Measurements from ENCODE around the gene GOLGA6C.
A peak's percentile ranks its signal among the peaks of the same experiment; 100 is the strongest.
"Not testable (repeated sequence)": the region's sequence is repeated elsewhere in the genome, so short reads cannot be mapped to it uniquely, and the experiment has no call there.

GOLGA6C gene

DNA sequence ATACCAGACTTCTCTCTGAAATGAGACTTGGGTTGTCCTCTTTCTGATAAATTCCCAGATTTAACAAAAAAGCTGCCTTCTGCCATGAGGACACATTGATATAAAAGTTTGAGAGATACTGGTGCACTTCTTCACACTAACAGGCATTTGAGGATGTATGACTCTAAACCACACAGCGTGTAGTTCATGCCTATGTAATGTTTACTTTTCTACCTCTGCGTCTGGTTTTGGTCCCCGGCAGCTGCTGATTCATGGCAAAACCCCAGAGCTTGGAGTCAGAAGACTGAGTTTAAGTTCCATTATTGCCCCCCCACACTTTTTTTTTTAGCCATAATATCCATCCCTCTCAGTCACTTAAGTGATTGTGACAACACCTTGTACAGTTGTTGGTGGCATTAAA is 26.0 kb downstream of the GOLGA6C start:
- POLR2A ChIA-PET (ENCODE audit: low non-redundant PET); H3K27ac ChIP-seq; CTCF ChIA-PET; DNase-seq (ENCODE audit: low spot score): not testable (repeated sequence)

DNA sequence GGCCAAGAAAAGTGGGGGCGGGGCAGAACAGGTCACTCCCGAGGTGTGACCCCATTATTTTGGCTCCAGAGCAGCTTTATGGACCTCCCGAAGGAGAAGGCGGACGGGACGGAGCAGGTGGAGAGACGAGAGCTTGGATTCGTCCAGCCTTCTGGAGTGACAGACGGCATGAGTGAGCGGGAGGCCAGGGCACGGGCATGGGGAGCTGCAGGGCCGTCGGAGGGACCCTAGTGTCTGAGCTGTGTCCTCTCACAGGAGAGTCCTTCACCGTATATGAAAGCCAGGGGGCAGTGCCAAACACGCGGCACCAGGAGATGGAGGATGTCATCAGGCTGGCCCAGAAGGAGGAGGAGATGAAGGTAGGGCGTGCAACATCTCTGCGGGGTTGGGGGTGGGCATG is 35.5 kb downstream of the GOLGA6C start:
- DNase-seq (ENCODE audit: low spot score); CTCF ChIA-PET; POLR2A ChIA-PET (ENCODE audit: low non-redundant PET); H3K27ac ChIP-seq: not testable (repeated sequence)

DNA sequence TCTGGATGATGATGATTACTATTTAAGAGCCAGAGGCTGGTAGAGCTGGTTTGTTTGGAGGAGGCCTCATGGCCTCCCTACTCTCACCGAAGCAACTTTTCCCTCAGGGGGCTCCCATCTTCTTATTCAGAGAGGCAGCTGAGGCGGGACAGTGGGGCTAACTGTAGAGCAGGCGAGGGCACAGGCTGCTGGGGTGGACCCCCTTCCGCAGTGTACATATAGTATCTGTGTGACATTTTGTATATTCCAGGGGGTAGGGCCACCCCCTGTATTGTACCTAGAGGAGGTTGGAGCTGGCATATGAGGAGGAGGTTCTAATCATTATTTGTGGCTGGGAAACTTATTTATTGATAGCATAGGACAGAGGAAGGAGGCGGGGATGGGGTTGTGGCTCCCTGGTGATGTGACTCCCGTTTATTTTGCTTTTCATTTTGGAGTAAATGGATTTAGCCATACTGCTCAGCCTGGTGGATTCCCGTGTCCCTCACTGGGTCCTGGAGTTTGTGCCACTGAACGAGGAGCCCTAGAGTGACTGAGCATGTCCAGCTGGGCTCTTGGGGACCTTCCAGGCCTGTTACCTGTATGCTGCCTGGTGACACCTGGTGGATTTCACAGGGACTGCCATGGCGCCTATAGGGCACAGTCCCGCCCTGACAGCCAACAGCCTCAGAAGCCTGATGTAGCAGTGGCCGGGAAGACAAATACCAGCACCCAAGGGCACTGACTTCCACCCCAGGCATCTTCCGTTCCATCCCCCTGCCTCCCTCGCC is 40.6 kb downstream of the GOLGA6C start:
- DNase-seq (ENCODE audit: low spot score); POLR2A ChIA-PET (ENCODE audit: low non-redundant PET); H3K27ac ChIP-seq: not testable (repeated sequence)
- CTCF ChIA-PET: interaction anchor here (0.7 kb wide), 2 partner anchors 349 to 487 kb away, joined by 3 read pairs; no protein-coding TSS in a partner anchor

DNA sequence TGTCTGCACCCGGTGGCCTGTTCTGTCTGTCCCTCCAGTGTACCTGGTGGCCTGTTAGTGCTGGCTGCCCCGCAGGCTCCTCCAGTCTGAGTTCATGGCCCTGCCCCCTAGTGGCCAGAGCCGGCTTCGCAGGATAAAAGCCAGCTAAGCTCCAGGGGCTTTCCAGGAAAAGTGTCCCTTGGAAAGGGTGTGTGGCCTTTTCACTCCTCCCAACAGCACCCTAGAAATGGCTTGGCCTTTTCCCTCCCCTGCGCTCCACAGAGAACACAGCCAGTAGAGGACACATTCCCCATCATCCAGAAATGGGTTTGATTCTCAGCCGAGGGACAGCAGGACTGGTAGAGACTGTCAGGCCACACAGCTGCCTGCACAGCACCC is 41.2 kb downstream of the GOLGA6C start:
- CTCF ChIA-PET: interaction anchor here (0.7 kb wide), 1 partner anchor 926 kb away, joined by 3 read pairs; no protein-coding TSS in a partner anchor
- TF ChIP-seq, protein P1, sequence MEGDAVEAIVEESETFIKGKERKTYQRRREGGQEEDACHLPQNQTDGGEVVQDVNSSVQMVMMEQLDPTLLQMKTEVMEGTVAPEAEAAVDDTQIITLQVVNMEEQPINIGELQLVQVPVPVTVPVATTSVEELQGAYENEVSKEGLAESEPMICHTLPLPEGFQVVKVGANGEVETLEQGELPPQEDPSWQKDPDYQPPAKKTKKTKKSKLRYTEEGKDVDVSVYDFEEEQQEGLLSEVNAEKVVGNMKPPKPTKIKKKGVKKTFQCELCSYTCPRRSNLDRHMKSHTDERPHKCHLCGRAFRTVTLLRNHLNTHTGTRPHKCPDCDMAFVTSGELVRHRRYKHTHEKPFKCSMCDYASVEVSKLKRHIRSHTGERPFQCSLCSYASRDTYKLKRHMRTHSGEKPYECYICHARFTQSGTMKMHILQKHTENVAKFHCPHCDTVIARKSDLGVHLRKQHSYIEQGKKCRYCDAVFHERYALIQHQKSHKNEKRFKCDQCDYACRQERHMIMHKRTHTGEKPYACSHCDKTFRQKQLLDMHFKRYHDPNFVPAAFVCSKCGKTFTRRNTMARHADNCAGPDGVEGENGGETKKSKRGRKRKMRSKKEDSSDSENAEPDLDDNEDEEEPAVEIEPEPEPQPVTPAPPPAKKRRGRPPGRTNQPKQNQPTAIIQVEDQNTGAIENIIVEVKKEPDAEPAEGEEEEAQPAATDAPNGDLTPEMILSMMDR (conservative IDR thresholded peaks at IDR 0.05; ENCODE audit: low read depth): peak; percentile 74
- DNase-seq (ENCODE audit: low spot score); POLR2A ChIA-PET (ENCODE audit: low non-redundant PET); H3K27ac ChIP-seq: not testable (repeated sequence)

DNA sequence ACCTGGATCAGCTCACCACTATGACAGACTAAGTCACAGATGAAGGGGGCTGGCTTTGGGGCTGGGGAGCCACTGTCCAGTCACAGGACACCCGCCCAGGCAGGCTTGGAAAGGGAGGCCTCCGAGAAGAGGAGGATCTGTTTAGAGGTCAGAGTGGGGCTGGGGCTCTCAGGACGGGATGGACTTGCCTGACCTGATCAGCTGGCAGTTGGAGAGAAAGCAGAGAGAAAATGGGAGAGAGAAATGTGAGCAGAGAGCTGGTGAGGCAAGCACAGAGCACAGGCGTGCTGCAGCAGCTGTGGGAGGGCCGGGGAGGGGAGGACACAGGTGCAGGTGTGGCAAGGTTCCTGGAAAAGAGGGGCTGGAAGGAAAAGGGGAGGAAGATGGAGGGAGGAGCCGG is 41.9 kb downstream of the GOLGA6C start:
- POLR2A ChIA-PET (ENCODE audit: low non-redundant PET); DNase-seq (ENCODE audit: low spot score); H3K27ac ChIP-seq: not testable (repeated sequence)
- CTCF ChIA-PET: interaction anchor here (0.6 to 0.8 kb wide), 4 partner anchors 10 to 926 kb away, joined by 3 read pairs; no protein-coding TSS in a partner anchor

DNA sequence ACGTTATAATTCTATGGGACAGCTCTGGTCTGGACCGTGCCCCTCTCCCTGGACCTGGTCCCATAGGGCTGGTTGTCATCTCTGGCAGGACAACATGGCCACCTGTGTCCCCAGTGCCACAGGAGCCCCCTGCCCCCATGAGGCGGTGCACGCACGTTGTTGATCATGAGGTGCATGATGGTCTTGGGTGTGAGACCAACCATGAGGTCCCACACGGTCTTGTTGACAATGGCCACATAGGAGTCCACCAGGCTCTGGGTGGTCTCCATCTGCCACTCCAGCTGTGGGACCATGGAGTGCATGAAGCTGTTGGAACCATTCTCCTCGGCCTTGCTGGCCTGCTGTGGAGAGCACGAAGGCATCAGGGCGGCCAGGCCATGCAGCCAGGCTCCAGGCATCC is 44.2 kb downstream of the GOLGA6C start:
- CTCF ChIA-PET: no interaction called here
- DNase-seq (ENCODE audit: low spot score): no peak
- no peak overlapping the region for H3K27ac ChIP-seq
- POLR2A ChIA-PET (ENCODE audit: low non-redundant PET): no interaction called here
- TF ChIP-seq, protein P1 (conservative IDR thresholded peaks at IDR 0.05; ENCODE audit: low read depth): no peak

DNA sequence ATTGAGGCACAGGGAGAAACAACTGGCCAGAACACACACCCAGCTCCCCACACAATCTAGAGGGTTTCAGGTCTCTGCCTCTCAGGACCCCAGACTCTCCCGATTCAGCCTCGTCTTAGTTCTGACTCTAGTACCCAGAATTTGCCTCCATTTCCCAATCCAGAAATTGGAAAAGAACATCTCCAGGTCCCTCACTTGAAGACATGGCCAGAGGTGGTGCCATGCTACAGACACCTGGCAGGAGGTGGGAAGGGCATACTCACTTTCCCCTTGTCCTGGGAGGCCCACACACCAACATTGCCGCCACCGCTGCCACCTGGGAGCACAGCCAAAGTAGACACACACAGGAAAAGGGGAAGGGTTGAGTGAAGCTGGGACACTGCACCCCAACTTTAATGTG is 44.6 kb downstream of the GOLGA6C start:
- POLR2A ChIA-PET (ENCODE audit: low non-redundant PET); H3K27ac ChIP-seq; CTCF ChIA-PET; DNase-seq (ENCODE audit: low spot score): not testable (repeated sequence)

DNA sequence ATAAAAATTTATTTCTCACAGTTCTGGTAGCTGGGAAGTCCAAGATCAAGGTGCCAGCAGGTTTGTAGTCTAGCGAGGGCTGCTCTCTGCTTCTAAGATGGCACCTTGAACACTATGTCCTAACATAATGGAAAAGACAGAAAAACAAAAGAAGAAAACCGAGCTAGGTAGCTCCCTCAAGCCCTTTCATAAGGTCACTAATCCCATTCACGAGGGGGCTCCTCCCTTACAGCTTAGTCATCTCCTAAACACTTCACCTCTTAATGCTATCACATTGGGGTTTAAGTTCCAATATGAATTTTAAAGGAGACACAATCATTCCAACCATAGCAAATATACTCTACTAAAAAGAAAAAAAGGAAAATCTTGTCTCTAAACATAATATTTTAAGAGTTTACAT is 48.1 kb downstream of the GOLGA6C start:
- H3K27ac ChIP-seq: no peak overlapping the region
- CTCF ChIA-PET: interaction anchor here (0.7 kb wide), 1 partner anchor 277 kb away, joined by 3 read pairs; no protein-coding TSS in a partner anchor
- TF ChIP-seq, protein P1 (conservative IDR thresholded peaks at IDR 0.05; ENCODE audit: low read depth): no peak
- POLR2A ChIA-PET (ENCODE audit: low non-redundant PET): interaction anchor here (0.5 kb wide), 1 partner anchor 436 kb away, joined by 3 read pairs; no protein-coding TSS in a partner anchor
- DNase-seq (ENCODE audit: low spot score): no peak

DNA sequence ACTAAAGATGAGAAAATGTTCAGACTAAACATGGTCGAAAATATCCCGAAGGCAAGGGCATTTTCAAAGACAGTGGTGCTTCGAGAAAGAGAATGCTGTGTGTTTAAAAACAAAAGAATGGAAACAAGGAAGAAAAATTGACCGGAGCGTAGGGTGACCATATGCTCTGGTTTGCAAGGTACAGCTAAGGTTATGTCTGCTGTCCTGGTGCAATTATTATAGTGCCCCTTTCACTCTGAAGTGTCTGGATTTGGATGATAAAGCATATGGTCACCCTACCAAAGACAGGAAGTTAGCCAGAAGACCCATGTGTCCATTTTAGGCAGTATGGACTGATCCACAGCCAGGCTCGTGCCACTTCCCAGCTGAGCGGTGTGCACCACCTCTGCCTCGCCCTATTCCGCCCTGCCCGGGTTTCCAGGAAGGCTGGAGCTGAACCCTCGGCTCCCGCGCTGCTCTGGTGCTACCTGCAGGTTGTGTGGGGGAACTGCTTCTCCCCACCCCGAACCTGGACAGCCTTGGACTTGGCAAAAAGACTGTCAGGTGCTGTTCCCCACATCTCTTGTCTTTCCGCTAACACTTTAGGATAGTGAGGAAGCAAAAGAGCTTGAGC is 49.8 kb downstream of the GOLGA6C start:
- H3K27ac ChIP-seq: no peak overlapping the region
- peak; percentile 50 for DNase-seq (ENCODE audit: low spot score)
- CTCF ChIA-PET: interaction anchor here (0.7 kb wide), 1 partner anchor 260 kb away, joined by 5 read pairs; no protein-coding TSS in a partner anchor
- TF ChIP-seq, protein P1 (conservative IDR thresholded peaks at IDR 0.05; ENCODE audit: low read depth): peak; percentile 46
- POLR2A ChIA-PET (ENCODE audit: low non-redundant PET): no interaction called here
